ENCODE data around the gene MALAT1. TPM values are rescaled to one million over a fixed set of nuclear protein-coding genes. Genes with fewer than 3 reads are reported as not detected.

Gene MALAT1
- total and polyA plus RNA-seq, 2 of the 13 experiments (the other 11 are each of a cell fraction or from before 2014, with no cell fraction given): 143 to 1,237 TPM

- no peak for TF ChIP-seq DDIT3 (CRISPR knock-in tag; IDR thresholded peaks at IDR 0.05)
- no peak for TF ChIP-seq NR2F1 (CRISPR knock-in tag; IDR thresholded peaks at IDR 0.05)
- no peak for TF ChIP-seq HHEX (CRISPR knock-in tag; IDR thresholded peaks at IDR 0.05)
- peak; percentile 78 for TF ChIP-seq CREB1 (IDR thresholded peaks at IDR 0.05)
- no peak for TF ChIP-seq CREB1 (CRISPR knock-in tag; IDR thresholded peaks at IDR 0.05)
- 0 out of 2 replicates have a peak, but pooled peaks have one; percentile 19 for TF ChIP-seq POGZ (CRISPR knock-in tag; IDR thresholded peaks at IDR 0.05)
- TF ChIP-seq ZFP82 (CRISPR knock-in tag; IDR thresholded peaks at IDR 0.05; ENCODE audit: borderline replicate concordance): no peak
- peak; percentile 59; a peak in 3 of 4 replicates for TF ChIP-seq EP300 (IDR thresholded peaks at IDR 0.05; ENCODE audit: low read depth in 2 of 2, low read length in 2 of 2)
- 0 out of 2 replicates have a peak, but pooled peaks have one; percentile 46 for TF ChIP-seq EP300 (CRISPR knock-in tag; IDR thresholded peaks at IDR 0.05; ENCODE audit: borderline replicate concordance)
- no peak for TF ChIP-seq MBNL3 (CRISPR knock-in tag; conservative IDR thresholded peaks at IDR 0.05)
- TF ChIP-seq ZNF343 (CRISPR knock-in tag; IDR thresholded peaks at IDR 0.05): peak; percentile 43; the same call in 1 of the 2 replicates
- 0 out of 2 replicates have a peak, but pooled peaks have one; percentile 21 for TF ChIP-seq EED (CRISPR knock-in tag; IDR thresholded peaks at IDR 0.05)
- no peak for TF ChIP-seq RFX3 (CRISPR knock-in tag; IDR thresholded peaks at IDR 0.05)
- TF ChIP-seq ZBTB42 (CRISPR knock-in tag; IDR thresholded peaks at IDR 0.05): peak; percentile 93; the same call in 1 of the 2 replicates
- TF ChIP-seq RBAK (CRISPR knock-in tag; IDR thresholded peaks at IDR 0.05): no peak
- TF ChIP-seq IRX3 (CRISPR knock-in tag; IDR thresholded peaks at IDR 0.05; ENCODE audit: borderline replicate concordance, low read depth): no peak; the same call in 1 of the 2 replicates
- peak; percentile 90; the same call in 1 of the 2 replicates for TF ChIP-seq POGK (CRISPR knock-in tag; conservative IDR thresholded peaks at IDR 0.05)
- no peak for TF ChIP-seq TCF12 (IDR thresholded peaks at IDR 0.05)
- no peak; the same call in 1 of the 2 replicates for TF ChIP-seq TCF12 (CRISPR knock-in tag; IDR thresholded peaks at IDR 0.05)
- TF ChIP-seq ZNF335 (CRISPR knock-in tag; IDR thresholded peaks at IDR 0.05): no peak; the same call in 1 of the 2 replicates
- no peak for TF ChIP-seq TP53 (CRISPR knock-in tag; conservative IDR thresholded peaks at IDR 0.05)
- peak; percentile 39; the same call in 1 of the 2 replicates for TF ChIP-seq ZNF205 (CRISPR knock-in tag; IDR thresholded peaks at IDR 0.05)
- TF ChIP-seq TARDBP (CRISPR knock-in tag; IDR thresholded peaks at IDR 0.05): peak; percentile 86
- TF ChIP-seq PHB2 (IDR thresholded peaks at IDR 0.05; ENCODE audit: partially characterized antibody): no peak
- no peak for TF ChIP-seq CENPX (CRISPR knock-in tag; IDR thresholded peaks at IDR 0.05)
- TF ChIP-seq ZGPAT (CRISPR knock-in tag; IDR thresholded peaks at IDR 0.05): peak; percentile 88
- TF ChIP-seq, protein P1, sequence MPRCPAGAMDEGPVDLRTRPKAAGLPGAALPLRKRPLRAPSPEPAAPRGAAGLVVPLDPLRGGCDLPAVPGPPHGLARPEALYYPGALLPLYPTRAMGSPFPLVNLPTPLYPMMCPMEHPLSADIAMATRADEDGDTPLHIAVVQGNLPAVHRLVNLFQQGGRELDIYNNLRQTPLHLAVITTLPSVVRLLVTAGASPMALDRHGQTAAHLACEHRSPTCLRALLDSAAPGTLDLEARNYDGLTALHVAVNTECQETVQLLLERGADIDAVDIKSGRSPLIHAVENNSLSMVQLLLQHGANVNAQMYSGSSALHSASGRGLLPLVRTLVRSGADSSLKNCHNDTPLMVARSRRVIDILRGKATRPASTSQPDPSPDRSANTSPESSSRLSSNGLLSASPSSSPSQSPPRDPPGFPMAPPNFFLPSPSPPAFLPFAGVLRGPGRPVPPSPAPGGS (CRISPR knock-in tag; IDR thresholded peaks at IDR 0.05): 0 out of 2 replicates have a peak, but pooled peaks have one; percentile 28
These were observed 21.5 kb upstream of the MALAT1 start (continued) for GRCh38 chr11:65477149-65477965.

Measured in HepG2 (cell line).